ENCODE results near the gene CPED1. TPM values are rescaled to one million over a fixed set of nuclear protein-coding genes. Genes with fewer than 3 reads are reported as not detected.
A peak's percentile ranks its signal among the peaks of the same experiment; 100 is the strongest.
"Not testable (repeated sequence)": the region's sequence is repeated elsewhere in the genome, so short reads cannot be mapped to it uniquely, and the experiment has no call there.

CPED1 gene
- total RNA-seq, 2 donors from 2014 or later = 5.3 to 7.3 TPM

- Histone ChIP-seq H3K27me3 (no peaks in the 10 kb centered on the region), H3K27ac (peak overlapping the region; percentile 19 to 56 (median 40)), H3K4me3 (no peak overlapping the region), H3K4me1 (peaks cover 14% of the 10 kb centered on the region), H3K9me3 (no peaks in the 10 kb centered on the region), H3K36me3 (replicated peaks in 1 of 2; ENCODE audit: insufficient read depth in 1 of 2, low read depth in 2 of 2) (no peaks in the 10 kb centered on the region)
- DNase-seq (peak; percentile 67 to 86 (median 81)), ATAC-seq (peak; percentile 93)
- WGBS, 2 donors = 49 to 54% methylated on average over 7 of the region's 7 CpGs
- intact Hi-C loops (cut with DNase I) = no loop called here
- TF ChIP-seq POLR2A (IDR thresholded peaks at IDR 0.05) = no peak
- no peak for TF ChIP-seq CTCF (IDR thresholded peaks at IDR 0.05)
Observed at GRCh38 chr7:121244120-121244870, 255.8 kb downstream of the CPED1 start.

- H3K9me3 ChIP-seq; H3K36me3 ChIP-seq (replicated peaks in 1 of 2; ENCODE audit: insufficient read depth in 1 of 2, low read depth in 2 of 2); H3K27me3 ChIP-seq; DNase-seq; intact Hi-C loops (cut with DNase I); H3K27ac ChIP-seq; H3K4me3 ChIP-seq; ATAC-seq; H3K4me1 ChIP-seq: not testable (repeated sequence)
- WGBS, 2 donors = 80 to 84% methylated on average over 1 of the region's 1 CpG
Observed at GRCh38 chr7:121251367-121251766, 262.9 kb downstream of the CPED1 start.

GRCh38 chr7:121252523-121253235, 264.2 kb downstream of the CPED1 start:
- ATAC-seq; H3K27me3 ChIP-seq; H3K4me3 ChIP-seq; intact Hi-C loops (cut with DNase I); DNase-seq; H3K9me3 ChIP-seq; H3K4me1 ChIP-seq; H3K36me3 ChIP-seq (replicated peaks in 1 of 2; ENCODE audit: insufficient read depth in 1 of 2, low read depth in 2 of 2); H3K27ac ChIP-seq: not testable (repeated sequence)
- 83 to 86% methylated on average over 5 of the region's 5 CpGs for WGBS, 2 donors

GRCh38 chr7:121259826-121260225, 271.3 kb downstream of the CPED1 start:
- intact Hi-C loops (cut with DNase I) = no loop called here
- no peak overlapping the region for H3K27ac ChIP-seq
- no peak for TF ChIP-seq CTCF (IDR thresholded peaks at IDR 0.05)
- TF ChIP-seq POLR2A (IDR thresholded peaks at IDR 0.05) = no peak
- H3K9me3 ChIP-seq = no peaks in the 10 kb centered on the region
- no peaks in the 10 kb centered on the region for H3K4me1 ChIP-seq
- ATAC-seq (no peak), DNase-seq (no peak)
- no peaks in the 10 kb centered on the region for H3K27me3 ChIP-seq
- no peak overlapping the region for H3K4me3 ChIP-seq
- WGBS, 2 donors = 79 to 85% methylated on average over 4 of the region's 4 CpGs
- no peaks in the 10 kb centered on the region for H3K36me3 ChIP-seq (replicated peaks in 1 of 2; ENCODE audit: insufficient read depth in 1 of 2, low read depth in 2 of 2)

GRCh38 chr7:121261207-121261884, 272.8 kb downstream of the CPED1 start:
- H3K4me1 ChIP-seq = no peaks in the 10 kb centered on the region
- no peaks in the 10 kb centered on the region for H3K9me3 ChIP-seq
- WGBS, 2 donors = 79 to 87% methylated on average over 3 of the region's 3 CpGs
- no peaks in the 10 kb centered on the region for H3K36me3 ChIP-seq (replicated peaks in 1 of 2; ENCODE audit: insufficient read depth in 1 of 2, low read depth in 2 of 2)
- no peak overlapping the region for H3K4me3 ChIP-seq
- no peak for DNase-seq
- no peak for ATAC-seq
- no peaks in the 10 kb centered on the region for H3K27me3 ChIP-seq
- TF ChIP-seq POLR2A (IDR thresholded peaks at IDR 0.05) (no peak), CTCF (IDR thresholded peaks at IDR 0.05) (no peak)
- intact Hi-C loops (cut with DNase I) = no loop called here
- no peak overlapping the region for H3K27ac ChIP-seq

Data from body of pancreas (tissue), 4 donors.